OCI-LY3 (cell line): ENCODE measurements around the gene UCP2.

ENCODE experiments used
- H2AFZ ChIP-seq: fragments of 200-600, 300-600 bp; shearing (Covaris generic); 2 replicates; pipeline ENCODE4 v1.6.0; 2014; ENCODE audit warnings: antibody characterized with exemption, low read depth, low read length
- H3K27ac ChIP-seq: fragments of 200-600, 300-600 bp; sonication (generic); 2 replicates; pipeline ENCODE4 v1.5.1; 2014; ENCODE audit warnings: mild to moderate bottlenecking, low read length, moderate library complexity, mixed read lengths
- H3K27me3 ChIP-seq: fragments of 200-600, 300-600 bp; sonication (generic); 2 replicates; pipeline ENCODE4 v1.6.1; 2014; ENCODE audit warnings: low read depth, low read length, mixed read lengths
- H3K36me3 ChIP-seq: fragments of 200-600, 300-600 bp; sonication (generic); replicated peaks from 2 replicates; pipeline ENCODE3; 2014; ENCODE audit warnings: low read depth, low read length, mixed read lengths
- H3K4me1 ChIP-seq: fragments of 300-600, 200-600 bp; sonication (generic); 2 replicates; pipeline ENCODE4 v1.6.1; 2014; ENCODE audit warnings: low read length, mixed read lengths
- H3K4me2 ChIP-seq: fragments of 200-600, 300-600 bp; sonication (generic); 2 replicates; pipeline ENCODE4 v1.6.1; 2014; ENCODE audit warnings: low read length, mixed read lengths
- H3K4me3 ChIP-seq: fragments of 300-600, 200-600 bp; sonication (generic); 2 replicates; pipeline ENCODE4 v1.5.1; 2014; ENCODE audit warnings: antibody characterized with exemption, mild to moderate bottlenecking, low read length, moderate library complexity
- H3K79me2 ChIP-seq: fragments of 300-600, 200-600 bp; shearing (Covaris generic); 2 replicates; pipeline ENCODE4 v1.6.1; 2014; ENCODE audit warnings: mild to moderate bottlenecking, low read length, mixed read lengths
- H3K9ac ChIP-seq: fragments of 300-600, 200-600 bp; shearing (Covaris generic); 2 replicates; pipeline ENCODE4 v1.6.0; 2014; ENCODE audit warnings: mild to moderate bottlenecking, low read length, moderate library complexity
- H3K9me3 ChIP-seq: fragments of 200-600, 300-600 bp; shearing (Covaris generic); 2 replicates; pipeline ENCODE4 v1.6.1; 2014; ENCODE audit warnings: low read length, mixed read lengths; ENCODE audit not compliant: insufficient read depth
- H4K20me1 ChIP-seq: fragments of 200-600, 300-600 bp; sonication (generic); 2 replicates; pipeline ENCODE4 v1.6.1; 2016; ENCODE audit warnings: low read length, mixed read lengths; ENCODE audit not compliant: insufficient read depth
- EZH2phosphoT487 ChIP-seq: fragments of 200-600 bp; shearing (Covaris generic); IDR thresholded peaks from 2 replicates; pipeline ENCODE4 v1.6.1; 2018; ENCODE audit warnings: antibody characterized with exemption, mixed run types, low read depth
- TF ChIP-seq, protein P1 (sequence below): fragments of 200-600, 300-600 bp; sonication (generic); IDR thresholded peaks from 2 replicates; pipeline ENCODE4 v1.5.1; 2014; ENCODE audit warnings: antibody characterized with exemption, low read length, low read depth

UCP2 gene

DNA sequence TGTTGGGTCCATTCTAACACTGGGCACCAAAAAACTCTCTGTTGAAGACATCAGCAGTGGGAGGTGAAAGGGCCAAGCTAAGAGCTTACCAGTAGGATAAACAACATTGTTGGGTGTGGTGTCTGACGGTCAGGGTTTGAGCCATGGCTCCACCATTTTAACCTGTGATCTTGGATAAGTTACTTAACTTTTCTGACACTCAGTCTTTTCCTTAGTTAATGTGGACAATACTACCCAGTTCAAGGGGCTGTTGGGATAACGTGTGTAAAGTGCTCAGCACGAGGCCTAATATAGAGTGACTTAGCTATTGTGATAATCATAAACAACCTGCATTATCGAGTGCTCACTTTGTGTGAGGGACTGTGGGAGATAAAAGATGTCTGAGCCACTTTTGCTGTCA, 20.2 kb upstream of the UCP2 start:
- Histone ChIP-seq H4K20me1 (no peaks in the 10 kb centered on the region), H3K79me2 (no peaks in the 10 kb centered on the region), H3K9ac (no peak overlapping the region), H3K4me3 (no peak overlapping the region), H3K9me3 (no peaks in the 10 kb centered on the region), H2AFZ (no peak overlapping the region), H3K4me2 (no peak overlapping the region), H3K4me1 (peaks cover 11% of the 10 kb centered on the region), H3K27me3 (no peaks in the 10 kb centered on the region), H3K36me3 (no peaks in the 10 kb centered on the region), H3K27ac (no peak overlapping the region)
- TF ChIP-seq, protein P1, sequence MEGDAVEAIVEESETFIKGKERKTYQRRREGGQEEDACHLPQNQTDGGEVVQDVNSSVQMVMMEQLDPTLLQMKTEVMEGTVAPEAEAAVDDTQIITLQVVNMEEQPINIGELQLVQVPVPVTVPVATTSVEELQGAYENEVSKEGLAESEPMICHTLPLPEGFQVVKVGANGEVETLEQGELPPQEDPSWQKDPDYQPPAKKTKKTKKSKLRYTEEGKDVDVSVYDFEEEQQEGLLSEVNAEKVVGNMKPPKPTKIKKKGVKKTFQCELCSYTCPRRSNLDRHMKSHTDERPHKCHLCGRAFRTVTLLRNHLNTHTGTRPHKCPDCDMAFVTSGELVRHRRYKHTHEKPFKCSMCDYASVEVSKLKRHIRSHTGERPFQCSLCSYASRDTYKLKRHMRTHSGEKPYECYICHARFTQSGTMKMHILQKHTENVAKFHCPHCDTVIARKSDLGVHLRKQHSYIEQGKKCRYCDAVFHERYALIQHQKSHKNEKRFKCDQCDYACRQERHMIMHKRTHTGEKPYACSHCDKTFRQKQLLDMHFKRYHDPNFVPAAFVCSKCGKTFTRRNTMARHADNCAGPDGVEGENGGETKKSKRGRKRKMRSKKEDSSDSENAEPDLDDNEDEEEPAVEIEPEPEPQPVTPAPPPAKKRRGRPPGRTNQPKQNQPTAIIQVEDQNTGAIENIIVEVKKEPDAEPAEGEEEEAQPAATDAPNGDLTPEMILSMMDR: no peak
- no peak for TF ChIP-seq EZH2phosphoT487

- Histone ChIP-seq H3K27me3 (no peaks in the 10 kb centered on the region), H4K20me1 (no peaks in the 10 kb centered on the region), H3K4me1 (peaks cover 20% of the 10 kb centered on the region), H2AFZ (no peak overlapping the region), H3K4me2 (no peak overlapping the region), H3K9ac (no peak overlapping the region), H3K27ac (no peak overlapping the region), H3K36me3 (no peaks in the 10 kb centered on the region), H3K79me2 (no peaks in the 10 kb centered on the region), H3K9me3 (no peaks in the 10 kb centered on the region), H3K4me3 (no peak overlapping the region)
- TF ChIP-seq, protein P1: no peak
- no peak for TF ChIP-seq EZH2phosphoT487
Measured at GRCh38 chr11:74001822-74002286, 19.2 kb upstream of the UCP2 start.

- no peaks in the 10 kb centered on the region for H4K20me1 ChIP-seq
- TF ChIP-seq EZH2phosphoT487: no peak
- TF ChIP-seq, protein P1: no peak
Measured at GRCh38 chr11:74000307-74001133, 17.9 kb upstream of the UCP2 start.

GRCh38 chr11:73999581-74000306, 17.1 kb upstream of the UCP2 start:
- no peaks in the 10 kb centered on the region for H3K36me3 ChIP-seq
- H2AFZ ChIP-seq: no peak overlapping the region
- H4K20me1 ChIP-seq: no peaks in the 10 kb centered on the region
- no peak overlapping the region for H3K4me3 ChIP-seq
- no peak overlapping the region for H3K9ac ChIP-seq
- no peaks in the 10 kb centered on the region for H3K9me3 ChIP-seq
- TF ChIP-seq, protein P1: no peak
- TF ChIP-seq EZH2phosphoT487: no peak
- H3K27me3 ChIP-seq: no peaks in the 10 kb centered on the region
- H3K27ac ChIP-seq: no peak overlapping the region
- H3K79me2 ChIP-seq: no peaks in the 10 kb centered on the region
- H3K4me1 ChIP-seq: peaks cover 38% of the 10 kb centered on the region
- H3K4me2 ChIP-seq: no peak overlapping the region

More at GRCh38 chr11:74000307-74001133, 17.9 kb upstream of the UCP2 start:
- no peak overlapping the region for H3K9ac ChIP-seq
- H3K4me3 ChIP-seq: no peak overlapping the region
- H3K79me2 ChIP-seq: no peaks in the 10 kb centered on the region
- H3K36me3 ChIP-seq: no peaks in the 10 kb centered on the region
- no peaks in the 10 kb centered on the region for H3K9me3 ChIP-seq
- H3K27me3 ChIP-seq: no peaks in the 10 kb centered on the region
- H3K27ac ChIP-seq: no peak overlapping the region
- no peak overlapping the region for H2AFZ ChIP-seq
- peaks cover 33% of the 10 kb centered on the region for H3K4me1 ChIP-seq
- H3K4me2 ChIP-seq: no peak overlapping the region
